Activated T-cell treated with anti-CD3 and anti-CD28 coated beads for 48 hours (primary cell): ENCODE measurements around the gene GNA12.

Experiments
- DNase-seq: peaks from one replicate; pipeline ENCODE4 v3.0.0-alpha.2; 2020; ENCODE audit warnings: low read depth

The GNA12 gene

GRCh38 chr7:2814946-2815874, 28.9 kb downstream of the GNA12 start:
- no peak for DNase-seq

GRCh38 chr7:2814186-2814945, 29.7 kb downstream of the GNA12 start:
- DNase-seq = no peak

GRCh38 chr7:2813350-2814185, 30.5 kb downstream of the GNA12 start:
- DNase-seq = no peak

DNA sequence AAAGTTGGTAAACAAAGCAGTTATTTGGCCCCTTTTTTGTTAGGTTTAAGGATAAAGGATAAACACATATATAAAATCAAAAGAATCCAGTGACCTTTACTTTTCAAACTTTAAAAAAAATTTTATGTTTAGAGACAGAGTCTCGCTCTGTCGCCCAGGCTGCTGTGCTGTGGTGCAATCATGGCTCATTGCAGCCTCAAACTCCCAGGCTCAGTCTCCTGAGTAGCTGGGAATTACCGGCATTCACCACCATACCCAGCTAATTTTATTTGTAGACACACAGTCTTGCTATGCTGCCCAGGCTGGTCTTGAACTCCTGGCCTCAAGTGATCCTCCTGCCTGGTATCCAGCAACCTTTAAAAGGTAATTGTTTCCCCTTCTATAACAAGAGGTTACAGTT, 31.3 kb downstream of the GNA12 start:
- no peak for DNase-seq

GRCh38 chr7:2812114-2812487, 32.0 kb downstream of the GNA12 start:
- DNase-seq = no peak

- DNase-seq = no peak
Measured at GRCh38 chr7:2811476-2812113, 32.5 kb downstream of the GNA12 start.

DNA sequence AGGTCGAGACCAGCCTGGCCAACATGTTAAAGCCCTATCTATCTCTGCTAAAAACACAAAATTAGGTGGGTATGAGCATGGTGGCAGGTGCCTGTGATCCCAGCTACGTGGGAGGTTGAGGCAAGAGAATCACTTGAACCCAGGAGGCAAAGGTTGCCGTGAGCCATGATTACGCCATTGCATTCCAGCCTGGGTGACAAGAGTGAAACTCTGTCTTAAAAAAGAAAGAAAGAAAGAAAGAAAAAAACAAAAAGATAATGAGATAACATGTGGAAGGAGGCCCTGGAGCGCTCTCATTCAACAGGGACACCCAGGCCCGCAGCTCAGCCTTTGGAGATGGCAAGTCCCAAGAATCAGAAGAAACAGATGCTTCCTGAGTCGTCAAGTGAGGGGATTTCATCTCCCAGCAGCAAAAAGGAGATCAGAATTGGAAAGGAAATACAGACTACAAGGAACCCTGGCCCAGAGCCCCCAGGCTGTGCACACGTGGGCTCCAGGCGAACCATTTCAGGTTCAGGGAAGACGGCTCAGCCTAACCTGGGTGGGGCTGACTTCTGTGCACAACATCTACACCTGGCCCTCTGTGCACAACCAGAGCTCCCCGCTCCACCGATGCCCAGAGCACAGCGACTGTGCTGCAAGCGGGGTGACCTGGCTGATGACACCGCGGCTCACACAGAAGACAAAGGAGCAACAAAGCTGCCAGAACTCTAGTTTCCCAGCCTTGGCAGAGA, 33.3 kb downstream of the GNA12 start:
- no peak for DNase-seq

DNA sequence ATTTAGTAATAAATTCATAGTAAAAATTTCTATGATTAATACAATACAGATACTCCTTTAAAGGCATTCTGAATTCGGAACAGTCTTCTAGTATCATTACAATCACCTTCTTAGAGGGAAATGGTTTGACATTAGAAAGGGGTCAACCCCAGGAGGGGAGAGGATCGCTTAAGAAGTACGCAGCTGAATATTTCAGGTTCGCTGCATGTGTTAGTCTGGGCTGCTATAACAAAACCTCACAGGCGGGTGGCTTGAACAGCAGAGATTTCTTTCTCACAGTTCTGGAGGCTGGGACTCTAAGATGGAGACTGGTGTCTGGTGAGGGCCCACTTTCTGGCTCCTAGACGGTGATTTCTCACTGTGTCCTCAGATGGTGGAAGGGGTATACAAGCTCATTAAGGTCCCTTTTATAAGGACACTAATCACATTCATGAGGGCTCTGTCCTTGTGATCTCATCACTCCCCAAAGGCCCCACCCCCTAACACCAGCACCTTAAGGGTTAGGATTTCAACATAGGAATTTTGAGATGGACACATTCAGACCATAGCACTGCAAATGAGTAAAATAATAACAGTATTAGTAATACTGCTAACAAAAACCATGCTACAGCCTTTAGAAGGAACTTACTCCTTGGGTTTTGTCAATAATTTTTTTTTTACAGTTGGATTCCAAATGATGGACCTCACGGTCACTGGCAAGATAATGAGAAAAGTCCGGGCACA, 34.0 kb downstream of the GNA12 start:
- DNase-seq = no peak

- no peak for DNase-seq
Measured at GRCh38 chr7:2808891-2809665, 35.0 kb downstream of the GNA12 start.

- no peak for DNase-seq
Measured at GRCh38 chr7:2807845-2808772, 36.0 kb downstream of the GNA12 start.

- DNase-seq = no peak
Measured at GRCh38 chr7:2807460-2807844, 36.7 kb downstream of the GNA12 start.

- no peak for DNase-seq
Measured at GRCh38 chr7:2806571-2806970, 37.5 kb downstream of the GNA12 start.

DNA sequence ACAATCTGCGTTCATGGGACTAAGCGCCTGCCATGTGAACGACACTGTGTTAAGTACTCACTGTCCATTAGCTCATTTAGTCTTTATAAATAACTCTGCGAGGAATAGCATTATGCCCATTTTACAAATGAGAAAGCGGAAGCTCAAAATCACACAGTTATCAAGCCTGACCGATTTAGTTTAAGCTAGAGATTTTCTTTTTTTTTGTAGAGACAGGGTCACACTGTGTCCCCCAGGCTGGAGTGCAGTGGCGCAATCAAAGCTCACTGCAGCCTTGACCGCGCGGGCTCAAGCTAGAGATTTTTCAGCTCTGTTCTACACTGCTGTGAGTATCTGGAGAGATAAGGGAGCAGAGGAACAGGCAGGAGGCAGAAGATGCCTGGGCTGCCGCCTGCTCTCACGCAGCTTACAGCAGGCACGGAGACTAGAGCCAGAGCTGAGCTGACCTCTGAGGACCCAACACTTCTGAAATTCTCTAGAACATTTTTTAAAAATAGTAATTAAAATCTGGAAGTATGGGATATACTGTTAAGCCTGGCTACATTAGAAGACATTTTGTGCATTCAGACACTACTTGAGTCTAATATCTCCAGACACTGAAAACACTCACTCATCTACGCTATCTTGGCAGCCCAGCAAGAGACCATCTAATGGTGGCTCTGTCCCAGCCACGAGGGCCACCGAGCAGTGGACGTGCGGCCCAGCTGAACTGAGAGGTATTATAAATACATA, 38.7 kb downstream of the GNA12 start:
- no peak for DNase-seq

DNA sequence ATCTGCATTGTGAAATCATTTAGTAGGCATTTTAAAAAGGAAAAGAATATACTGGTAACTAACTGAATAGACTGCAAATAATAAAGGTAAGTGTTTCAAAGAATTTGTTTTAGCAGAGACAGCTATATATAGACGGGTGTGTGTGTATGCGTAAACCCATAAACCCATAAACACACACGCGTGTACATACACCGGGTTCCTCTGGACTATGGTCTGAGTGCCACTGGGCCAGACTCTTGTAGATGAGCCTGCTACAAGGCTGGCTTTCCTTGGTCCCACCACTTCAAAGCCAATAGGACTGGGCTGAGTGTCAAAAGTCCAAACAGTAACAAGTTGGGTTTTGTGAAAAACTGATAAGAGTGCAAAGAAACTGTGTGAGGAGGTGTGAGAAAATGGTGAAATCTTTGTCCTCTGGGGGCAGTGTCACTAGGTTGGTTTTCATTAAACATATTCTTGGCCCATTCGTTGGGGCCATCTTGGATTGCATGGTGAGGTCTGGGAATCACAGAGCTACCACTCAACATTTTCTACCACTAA, 39.8 kb downstream of the GNA12 start:
- no peak for DNase-seq

- no peak for DNase-seq
Measured at GRCh38 chr7:2803755-2804154, 40.4 kb downstream of the GNA12 start.

DNA sequence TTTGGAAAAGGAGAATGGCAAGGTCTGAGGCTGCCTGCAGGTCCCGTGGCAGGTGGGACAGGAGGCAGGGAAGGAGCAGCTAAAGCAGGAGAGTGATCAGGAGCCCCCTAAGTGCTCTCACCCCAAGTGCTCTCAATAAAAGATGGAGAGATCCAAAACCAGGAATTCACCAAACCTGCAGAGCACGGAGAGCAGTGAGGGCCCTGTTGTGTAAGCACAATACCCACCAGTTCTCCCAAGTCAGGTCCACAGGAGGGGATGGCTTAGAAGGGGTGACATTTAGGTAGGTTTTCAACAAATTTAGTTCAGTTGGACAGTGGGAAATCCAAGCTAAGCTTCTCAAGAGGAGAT, 40.8 kb downstream of the GNA12 start:
- no peak for DNase-seq

DNA sequence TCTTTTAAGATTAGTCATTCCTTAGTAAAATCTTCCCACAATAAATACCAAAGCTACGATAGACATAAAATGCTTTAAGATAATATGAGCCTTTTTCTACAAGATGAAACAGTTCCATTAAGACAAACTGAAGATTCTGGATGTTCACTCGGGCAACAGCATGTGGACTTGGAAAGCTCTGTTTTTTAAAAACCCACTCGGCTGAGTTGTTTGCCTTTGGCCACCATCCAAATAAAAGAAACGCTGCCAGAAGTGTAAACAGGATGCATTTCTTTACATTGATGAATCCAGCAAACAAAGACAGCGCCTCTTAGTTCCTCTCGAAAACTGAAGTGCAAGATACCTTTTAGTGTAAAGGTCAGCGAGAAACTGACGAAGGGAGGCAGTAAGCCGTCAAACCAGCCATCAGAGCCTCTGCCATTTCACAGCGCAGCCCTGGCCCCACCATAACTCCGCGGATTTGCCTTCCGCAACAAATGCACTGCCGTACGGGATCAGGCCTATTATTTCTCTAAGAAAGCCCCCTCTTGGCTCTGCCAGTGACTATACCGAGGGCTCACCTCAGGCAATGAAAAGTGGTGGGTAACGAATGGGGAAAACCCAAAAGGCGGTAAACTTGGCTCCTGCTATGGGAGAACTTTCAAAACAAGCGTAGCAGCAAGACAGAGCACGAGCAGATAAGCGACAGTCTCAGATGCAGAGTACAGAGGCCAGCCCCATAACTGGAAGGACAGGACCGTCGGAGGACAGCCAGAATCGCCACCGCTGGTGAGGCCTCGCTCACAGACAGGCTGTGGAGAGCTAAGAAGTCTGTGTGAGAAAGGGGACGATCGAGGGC, 41.4 kb downstream of the GNA12 start:
- no peak for DNase-seq
